Mucosa of stomach (tissue), 1 donor: ENCODE results near the gene RMP24.

Experiments used
- H3K27me3 ChIP-seq: one replicate; pipeline ENCODE4 v1.7.0; 2013; ENCODE audit warnings: mild to moderate bottlenecking, low read length; ENCODE audit not compliant: control insufficient read depth, insufficient read depth
- H3K36me3 ChIP-seq: one replicate; pipeline ENCODE4 v1.7.0; 2013; ENCODE audit warnings: low read length; ENCODE audit not compliant: control insufficient read depth, insufficient read depth
- H3K4me1 ChIP-seq: one replicate; pipeline ENCODE4 v1.7.0; 2013; ENCODE audit warnings: mild to moderate bottlenecking, low read length; ENCODE audit not compliant: control insufficient read depth, insufficient read depth
- H3K4me3 ChIP-seq: one replicate; pipeline ENCODE4 v1.7.0; 2013; ENCODE audit warnings: low read length
- H3K9ac ChIP-seq: one replicate; pipeline ENCODE4 v1.7.0; 2013; ENCODE audit warnings: mild to moderate bottlenecking, low read length, moderate library complexity
- H3K9me3 ChIP-seq: one replicate; pipeline ENCODE4 v1.7.0; 2013; ENCODE audit warnings: mild to moderate bottlenecking, low read length, moderate library complexity; ENCODE audit not compliant: control insufficient read depth
- donor health status: Pancreatic carcinoma.

The RMP24 gene

GRCh38 chr18:35972197-35973000 is at the start of gene RMP24:
Gene RMP24 (plus strand): TSS chr18:35972679.
- Histone ChIP-seq H3K27me3 (no peaks in the 10 kb centered on the region), H3K36me3 (no peaks in the 10 kb centered on the region), H3K4me1 (peaks cover 21% of the 10 kb centered on the region), H3K4me3 (peak within 1 kb of the TSS; percentile 62), H3K9ac (peak within 1 kb of the TSS; percentile 87), H3K9me3 (no peaks in the 10 kb centered on the region)

GRCh38 chr18:35923939-35924684 is 48.4 kb upstream of the RMP24 start:
- Histone ChIP-seq H3K9ac (no peak overlapping the region), H3K4me3 (no peak overlapping the region), H3K9me3 (no peaks in the 10 kb centered on the region), H3K36me3 (no peaks in the 10 kb centered on the region), H3K4me1 (peaks cover 4% of the 10 kb centered on the region), H3K27me3 (no peaks in the 10 kb centered on the region)

- Histone ChIP-seq H3K4me1 (peaks cover 4% of the 10 kb centered on the region), H3K9ac (no peak overlapping the region), H3K4me3 (no peak overlapping the region), H3K9me3 (no peaks in the 10 kb centered on the region), H3K36me3 (no peaks in the 10 kb centered on the region), H3K27me3 (no peaks in the 10 kb centered on the region)
Measured at GRCh38 chr18:35926884-35927283, 45.6 kb upstream of the RMP24 start.

GRCh38 chr18:35927430-35927829 is 45.0 kb upstream of the RMP24 start:
- Histone ChIP-seq H3K9me3 (no peaks in the 10 kb centered on the region), H3K9ac (no peak overlapping the region), H3K27me3 (no peaks in the 10 kb centered on the region), H3K4me3 (no peak overlapping the region), H3K4me1 (peaks cover 4% of the 10 kb centered on the region), H3K36me3 (no peaks in the 10 kb centered on the region)

GRCh38 chr18:35933982-35934381 is 38.5 kb upstream of the RMP24 start:
- Histone ChIP-seq H3K27me3 (no peaks in the 10 kb centered on the region), H3K4me3 (no peak overlapping the region), H3K9ac (no peak overlapping the region), H3K36me3 (no peaks in the 10 kb centered on the region), H3K4me1 (peaks cover 20% of the 10 kb centered on the region), H3K9me3 (no peaks in the 10 kb centered on the region)

GRCh38 chr18:35934891-35935290 is 37.6 kb upstream of the RMP24 start:
- Histone ChIP-seq H3K36me3 (no peaks in the 10 kb centered on the region), H3K4me3 (no peak overlapping the region), H3K9ac (no peak overlapping the region), H3K4me1 (peaks cover 22% of the 10 kb centered on the region), H3K9me3 (no peaks in the 10 kb centered on the region), H3K27me3 (no peaks in the 10 kb centered on the region)

- no peaks in the 10 kb centered on the region for H3K9me3 ChIP-seq
- H3K36me3 ChIP-seq, result no peaks in the 10 kb centered on the region
- peaks cover 22% of the 10 kb centered on the region for H3K4me1 ChIP-seq
- H3K9ac ChIP-seq, result no peak overlapping the region
- no peaks in the 10 kb centered on the region for H3K27me3 ChIP-seq
- H3K4me3 ChIP-seq, result no peak overlapping the region
Measured at GRCh38 chr18:35935805-35936204, 36.7 kb upstream of the RMP24 start.

GRCh38 chr18:35936951-35937350 is 35.5 kb upstream of the RMP24 start:
- Histone ChIP-seq H3K27me3 (no peaks in the 10 kb centered on the region), H3K4me1 (peaks cover 22% of the 10 kb centered on the region), H3K9ac (no peak overlapping the region), H3K4me3 (no peak overlapping the region), H3K9me3 (no peaks in the 10 kb centered on the region), H3K36me3 (no peaks in the 10 kb centered on the region)

- no peak overlapping the region for H3K9ac ChIP-seq
- H3K4me3 ChIP-seq, result no peak overlapping the region
- H3K27me3 ChIP-seq, result no peaks in the 10 kb centered on the region
- H3K4me1 ChIP-seq, result peaks cover 22% of the 10 kb centered on the region
- no peaks in the 10 kb centered on the region for H3K9me3 ChIP-seq
- H3K36me3 ChIP-seq, result no peaks in the 10 kb centered on the region
Measured at GRCh38 chr18:35938158-35938557, 34.3 kb upstream of the RMP24 start.

- no peak overlapping the region for H3K9ac ChIP-seq
- H3K27me3 ChIP-seq, result no peaks in the 10 kb centered on the region
- H3K9me3 ChIP-seq, result no peaks in the 10 kb centered on the region
- H3K4me3 ChIP-seq, result no peak overlapping the region
- no peaks in the 10 kb centered on the region for H3K36me3 ChIP-seq
- peaks cover 22% of the 10 kb centered on the region for H3K4me1 ChIP-seq
Measured at GRCh38 chr18:35938562-35938961, 33.9 kb upstream of the RMP24 start.

- H3K27me3 ChIP-seq, result no peaks in the 10 kb centered on the region
Measured at GRCh38 chr18:35939138-35939537, 33.3 kb upstream of the RMP24 start.

GRCh38 chr18:35941299-35941698 is 31.2 kb upstream of the RMP24 start:
- no peaks in the 10 kb centered on the region for H3K9me3 ChIP-seq
- H3K9ac ChIP-seq, result no peak overlapping the region
- no peak overlapping the region for H3K4me3 ChIP-seq
- H3K4me1 ChIP-seq, result peaks cover 22% of the 10 kb centered on the region
- no peaks in the 10 kb centered on the region for H3K27me3 ChIP-seq
- no peaks in the 10 kb centered on the region for H3K36me3 ChIP-seq

More at GRCh38 chr18:35939138-35939537, 33.3 kb upstream of the RMP24 start:
- Histone ChIP-seq H3K9ac (no peak overlapping the region), H3K36me3 (no peaks in the 10 kb centered on the region), H3K4me3 (no peak overlapping the region), H3K4me1 (peaks cover 22% of the 10 kb centered on the region), H3K9me3 (no peaks in the 10 kb centered on the region)
